EH (cell line): ENCODE measurements around the gene FTHL17.
A peak's percentile ranks its signal among the peaks of the same experiment; 100 is the strongest.

ENCODE experiments used
- DNase-seq: peaks from one replicate; pipeline ENCODE4 v3.0.0-alpha.2; 2015; ENCODE audit warnings: low read depth

FTHL17 gene

GRCh38 chrX:31071725-31072124 lies at the start of gene FTHL17:
Gene FTHL17, minus strand, starts transcription at chrX:31072041. Its CDS starts 88 bp downstream, at chrX:31071953.
- no peak for DNase-seq

- DNase-seq: peak; percentile 26
These were observed 45.4 kb upstream of the FTHL17 start for GRCh38 chrX:31117266-31117665.

GRCh38 chrX:31115398-31115797 lies 43.6 kb upstream of the FTHL17 start:
- no peak for DNase-seq

GRCh38 chrX:31114858-31115257 lies 43.0 kb upstream of the FTHL17 start:
- no peak for DNase-seq

- peak; percentile 6 for DNase-seq
These were observed 40.6 kb upstream of the FTHL17 start for GRCh38 chrX:31112226-31112999.

- no peak for DNase-seq
These were observed 38.8 kb upstream of the FTHL17 start for GRCh38 chrX:31110657-31111056.

GRCh38 chrX:31099536-31100090 lies 27.8 kb upstream of the FTHL17 start:
- no peak for DNase-seq

GRCh38 chrX:31098079-31098478 lies 26.2 kb upstream of the FTHL17 start:
- DNase-seq: no peak

GRCh38 chrX:31093639-31093975 lies 21.8 kb upstream of the FTHL17 start:
- no peak for DNase-seq

- no peak for DNase-seq
These were observed 21.3 kb upstream of the FTHL17 start for GRCh38 chrX:31092970-31093638.

GRCh38 chrX:31092476-31092875 lies 20.6 kb upstream of the FTHL17 start:
- no peak for DNase-seq

- DNase-seq: no peak
These were observed 20.0 kb upstream of the FTHL17 start for GRCh38 chrX:31091819-31092218.

GRCh38 chrX:31074522-31074921 lies 2.7 kb upstream of the FTHL17 start:
- no peak for DNase-seq

- DNase-seq: no peak
These were observed 579 bp downstream of the FTHL17 start for GRCh38 chrX:31071262-31071661.

GRCh38 chrX:31070057-31070468 lies 1.8 kb downstream of the FTHL17 start:
- no peak for DNase-seq

- DNase-seq: no peak
These were observed 8.7 kb downstream of the FTHL17 start for GRCh38 chrX:31063114-31063513.

- DNase-seq: no peak
These were observed 10.8 kb downstream of the FTHL17 start for GRCh38 chrX:31061091-31061490.

- no peak for DNase-seq
These were observed 11.8 kb downstream of the FTHL17 start for GRCh38 chrX:31060016-31060415.

- no peak for DNase-seq
These were observed 13.6 kb downstream of the FTHL17 start for GRCh38 chrX:31058284-31058683.

GRCh38 chrX:31057691-31058090 lies 14.2 kb downstream of the FTHL17 start:
- no peak for DNase-seq

GRCh38 chrX:31057291-31057690 lies 14.6 kb downstream of the FTHL17 start:
- DNase-seq: no peak

- DNase-seq: no peak
These were observed 18.2 kb downstream of the FTHL17 start for GRCh38 chrX:31053621-31054020.

- DNase-seq: no peak
These were observed 32.5 kb downstream of the FTHL17 start for GRCh38 chrX:31039327-31039711.
